Karpas-422 (cell line): Measurements from ENCODE around the gene CADM1. TPM values are rescaled to one million over a fixed set of nuclear protein-coding genes. Genes with fewer than 3 reads are reported as not detected.

Experiments used
- DNase-seq: peaks from one replicate; pipeline ENCODE4 v3.0.0-alpha.2; 2015
- H2AFZ ChIP-seq: fragments of 200-600 bp; sonication (generic); 2 replicates; pipeline ENCODE4 v1.6.1; 2014; ENCODE audit warnings: antibody characterized with exemption, low read length, mixed read lengths
- H3K27ac ChIP-seq: fragments of 200-600 bp; sonication (generic); 2 replicates; pipeline ENCODE4 v1.5.1; 2014; ENCODE audit warnings: mild to moderate bottlenecking, low read length, moderate library complexity
- H3K27me3 ChIP-seq: fragments of 200-600 bp; sonication (generic); 2 replicates; pipeline ENCODE4 v1.6.1; 2014; ENCODE audit warnings: low read length, mixed read lengths
- H3K36me3 ChIP-seq: fragments of 200-600 bp; sonication (generic); 2 replicates; pipeline ENCODE4 v1.6.1; 2014; ENCODE audit warnings: low read length, mixed read lengths; ENCODE audit not compliant: insufficient read depth
- H3K4me1 ChIP-seq: fragments of 200-600 bp; sonication (generic); 2 replicates; pipeline ENCODE4 v1.6.1; 2014; ENCODE audit warnings: mild to moderate bottlenecking, low read length, mixed read lengths
- H3K4me2 ChIP-seq: fragments of 200-600 bp; sonication (generic); 2 replicates; pipeline ENCODE4 v1.6.1; 2014; ENCODE audit warnings: low read length, low read depth, mild to moderate bottlenecking; ENCODE audit not compliant: poor library complexity, severe bottlenecking
- H3K4me3 ChIP-seq: fragments of 200-600 bp; sonication (generic); 2 replicates; pipeline ENCODE4 v1.5.1; 2014; ENCODE audit warnings: mild to moderate bottlenecking, antibody characterized with exemption, low read length, mixed read lengths
- H3K79me2 ChIP-seq: fragments of 200-600 bp; sonication (generic); 2 replicates; pipeline ENCODE4 v1.6.1; 2014; ENCODE audit warnings: mild to moderate bottlenecking, low read length, mixed read lengths
- H3K9ac ChIP-seq: fragments of 200-600 bp; sonication (generic); 2 replicates; pipeline ENCODE4 v1.6.0; 2014; ENCODE audit warnings: low read length
- H3K9me2 ChIP-seq: fragments of 200-600 bp; sonication (generic), shearing (Covaris generic); replicated peaks from 2 replicates; pipeline ENCODE4 v1.6.0; 2014; ENCODE audit warnings: mild to moderate bottlenecking, low read length, moderate library complexity; ENCODE audit not compliant: insufficient read depth
- H3K9me3 ChIP-seq: fragments of 300-700, 200-600 bp; sonication (generic); 2 replicates; pipeline ENCODE4 v1.6.1; 2014; ENCODE audit warnings: low read length, mixed read lengths
- H4K20me1 ChIP-seq: fragments of 200-600 bp; sonication (generic); 2 replicates; pipeline ENCODE4 v1.6.1; 2014; ENCODE audit warnings: mild to moderate bottlenecking, antibody characterized with exemption, low read length, low read depth; ENCODE audit not compliant: insufficient read depth
- total RNA-seq: library from RNA; depleted of rRNA; stranded (reverse); fragments of >200 nt; shearing (Covaris generic); gene quantifications from 2 replicates; pipeline ENCODE4 v1.2.3, GENCODE V29; 2014; ENCODE audit warnings: low replicate concordance

CADM1 gene
- total RNA-seq, 1 experiment from 2014 or later, result not detected

DNA sequence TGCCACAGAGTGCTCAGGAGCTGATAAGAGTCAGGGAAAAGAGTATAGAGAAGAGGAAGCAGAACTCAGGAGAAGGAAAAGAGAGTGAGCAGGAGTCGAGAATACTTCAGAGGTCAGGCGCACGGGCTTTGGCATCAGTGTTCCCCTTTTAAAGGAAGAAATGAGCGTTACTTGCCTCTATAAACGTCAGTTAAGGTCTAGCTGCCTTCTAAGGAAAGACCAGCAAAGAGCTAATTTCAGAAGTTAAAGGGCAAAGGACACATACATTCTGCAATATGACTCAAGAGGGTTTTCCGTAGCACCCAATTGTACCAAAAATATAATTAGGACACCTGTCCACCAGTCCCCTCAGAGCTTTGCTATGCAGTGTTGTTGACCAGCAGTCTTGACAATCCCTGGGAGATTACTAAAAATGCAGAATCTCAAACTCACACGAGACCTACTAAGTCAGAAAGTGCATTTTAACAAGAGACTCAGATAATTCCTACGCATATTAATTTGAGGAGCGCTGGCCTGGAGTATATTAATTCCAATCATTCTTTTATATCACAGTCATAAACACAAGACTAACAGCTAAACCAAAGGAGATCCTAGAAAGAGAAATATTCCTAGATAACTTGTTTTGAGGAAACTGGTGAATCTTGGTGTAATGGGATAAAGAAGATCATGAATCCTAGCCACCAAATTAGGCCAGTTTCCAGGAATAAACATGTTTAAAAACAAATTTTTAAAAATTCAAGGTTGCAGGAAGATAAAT, 249.0 kb downstream of the CADM1 start:
- Histone ChIP-seq H3K9ac (no peak overlapping the region), H3K36me3 (no peaks in the 10 kb centered on the region), H3K9me2 (no peaks in the 10 kb centered on the region), H3K79me2 (no peaks in the 10 kb centered on the region), H3K4me2 (no peak overlapping the region), H3K4me1 (0 out of 2 replicates have a peak, but pooled peaks cover 3% of the 10 kb centered on the region), H3K27me3 (no peaks in the 10 kb centered on the region), H3K9me3 (no peaks in the 10 kb centered on the region), H4K20me1 (no peaks in the 10 kb centered on the region), H2AFZ (no peak overlapping the region), H3K27ac (no peak overlapping the region), H3K4me3 (no peak overlapping the region)
- no peak for DNase-seq

GRCh38 chr11:115251126-115251525, 253.1 kb downstream of the CADM1 start:
- no peaks in the 10 kb centered on the region for H3K79me2 ChIP-seq
- no peak overlapping the region for H3K4me2 ChIP-seq
- no peaks in the 10 kb centered on the region for H3K9me2 ChIP-seq
- no peaks in the 10 kb centered on the region for H3K27me3 ChIP-seq
- no peak overlapping the region for H3K4me3 ChIP-seq
- no peak overlapping the region for H3K9ac ChIP-seq
- H3K4me1 ChIP-seq, result no peaks in the 10 kb centered on the region
- no peak overlapping the region for H2AFZ ChIP-seq
- no peaks in the 10 kb centered on the region for H3K9me3 ChIP-seq
- H3K27ac ChIP-seq, result no peak overlapping the region
- DNase-seq, result no peak
- H3K36me3 ChIP-seq, result no peaks in the 10 kb centered on the region
- H4K20me1 ChIP-seq, result no peaks in the 10 kb centered on the region

DNA sequence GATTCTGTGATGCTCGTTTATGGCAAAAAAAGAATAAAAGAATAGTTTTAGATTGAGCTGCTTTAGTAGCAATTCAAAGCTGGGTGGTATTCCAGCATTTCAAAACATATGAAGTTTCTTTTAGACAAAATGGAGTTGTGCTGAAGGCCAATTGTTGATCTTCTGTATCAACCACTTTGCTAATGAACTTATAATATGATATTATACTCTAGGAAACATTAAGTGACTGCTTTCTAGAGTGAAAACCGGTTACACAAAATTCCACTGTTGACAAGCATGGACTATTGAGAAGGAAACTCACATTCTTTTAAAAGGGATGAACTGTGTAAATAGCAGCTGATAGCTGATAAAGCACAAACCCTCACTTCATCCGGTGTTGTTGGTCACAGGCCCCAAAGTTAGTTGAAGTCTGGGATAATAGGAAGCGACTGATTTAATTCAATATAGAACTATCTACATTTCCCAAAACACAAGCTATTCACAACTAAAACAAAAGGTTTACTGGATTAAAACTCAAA, 255.1 kb downstream of the CADM1 start:
- no peaks in the 10 kb centered on the region for H3K9me2 ChIP-seq
- no peaks in the 10 kb centered on the region for H3K79me2 ChIP-seq
- no peak overlapping the region for H3K27ac ChIP-seq
- H3K36me3 ChIP-seq, result no peaks in the 10 kb centered on the region
- H4K20me1 ChIP-seq, result no peaks in the 10 kb centered on the region
- no peak overlapping the region for H2AFZ ChIP-seq
- H3K27me3 ChIP-seq, result no peaks in the 10 kb centered on the region
- DNase-seq, result no peak
- no peak overlapping the region for H3K4me2 ChIP-seq
- no peaks in the 10 kb centered on the region for H3K9me3 ChIP-seq
- no peaks in the 10 kb centered on the region for H3K4me1 ChIP-seq
- H3K9ac ChIP-seq, result no peak overlapping the region
- no peak overlapping the region for H3K4me3 ChIP-seq

GRCh38 chr11:115247953-115248352, 256.3 kb downstream of the CADM1 start:
- Histone ChIP-seq H3K9me3 (no peaks in the 10 kb centered on the region), H3K4me3 (no peak overlapping the region), H3K36me3 (no peaks in the 10 kb centered on the region), H3K4me2 (no peak overlapping the region), H3K27ac (no peak overlapping the region), H3K9me2 (no peaks in the 10 kb centered on the region), H3K4me1 (no peaks in the 10 kb centered on the region), H2AFZ (no peak overlapping the region), H3K79me2 (no peaks in the 10 kb centered on the region), H3K27me3 (no peaks in the 10 kb centered on the region), H4K20me1 (no peaks in the 10 kb centered on the region), H3K9ac (no peak overlapping the region)
- no peak for DNase-seq

DNA sequence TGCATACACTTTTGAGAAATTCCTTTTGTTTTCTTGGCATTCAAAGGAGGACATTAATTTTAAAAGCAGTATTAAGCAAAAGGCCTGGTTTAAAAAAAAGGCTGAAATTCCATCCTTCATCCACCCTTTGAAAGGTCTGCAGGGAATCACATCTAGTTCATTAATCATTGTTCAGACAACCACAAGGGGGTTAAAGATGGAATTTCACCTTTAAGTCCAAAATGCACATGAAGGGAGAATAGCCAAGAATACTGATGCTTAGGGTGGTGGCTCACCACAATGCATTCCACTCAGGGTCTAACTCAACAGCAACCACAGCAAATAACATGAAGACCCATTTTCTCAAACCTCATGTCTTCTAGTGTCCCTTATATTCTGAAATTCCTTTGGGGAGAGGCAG, 256.9 kb downstream of the CADM1 start:
- Histone ChIP-seq H3K4me1 (no peaks in the 10 kb centered on the region), H3K4me2 (no peak overlapping the region), H3K9ac (no peak overlapping the region), H3K27me3 (no peaks in the 10 kb centered on the region), H3K27ac (no peak overlapping the region), H3K9me3 (no peaks in the 10 kb centered on the region), H3K36me3 (no peaks in the 10 kb centered on the region), H3K9me2 (no peaks in the 10 kb centered on the region), H3K4me3 (no peak overlapping the region), H3K79me2 (no peaks in the 10 kb centered on the region), H2AFZ (no peak overlapping the region), H4K20me1 (no peaks in the 10 kb centered on the region)
- no peak for DNase-seq

- no peaks in the 10 kb centered on the region for H3K9me2 ChIP-seq
Observed at GRCh38 chr11:115244758-115245157, 259.5 kb downstream of the CADM1 start.

DNA sequence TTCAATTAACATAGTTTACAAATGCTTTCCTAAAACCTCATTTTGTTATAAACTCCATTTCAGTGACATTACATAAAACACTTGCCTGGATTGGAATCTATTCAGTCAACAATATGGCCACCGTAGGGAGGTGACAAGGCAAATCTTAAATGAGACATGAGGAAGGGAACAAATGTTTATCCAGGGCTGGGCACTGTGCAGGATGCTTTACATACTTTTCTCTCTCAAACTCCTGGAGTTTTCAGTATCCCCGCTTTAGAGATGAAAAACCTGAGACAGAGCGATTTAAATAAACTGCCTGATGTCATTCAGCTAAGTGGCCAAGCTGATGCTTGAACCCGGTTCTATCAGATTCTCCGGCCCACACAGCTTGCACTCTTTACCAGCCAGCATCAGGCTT, 259.9 kb downstream of the CADM1 start:
- Histone ChIP-seq H3K9me2 (no peaks in the 10 kb centered on the region), H3K9ac (no peak overlapping the region), H3K9me3 (no peaks in the 10 kb centered on the region), H3K4me1 (no peaks in the 10 kb centered on the region), H2AFZ (no peak overlapping the region), H4K20me1 (no peaks in the 10 kb centered on the region), H3K27me3 (no peaks in the 10 kb centered on the region), H3K4me3 (no peak overlapping the region), H3K36me3 (no peaks in the 10 kb centered on the region), H3K79me2 (no peaks in the 10 kb centered on the region), H3K27ac (no peak overlapping the region), H3K4me2 (no peak overlapping the region)
- no peak for DNase-seq

More at GRCh38 chr11:115244758-115245157, 259.5 kb downstream of the CADM1 start:
- Histone ChIP-seq H2AFZ (no peak overlapping the region), H3K9ac (no peak overlapping the region), H4K20me1 (no peaks in the 10 kb centered on the region), H3K79me2 (no peaks in the 10 kb centered on the region), H3K27me3 (no peaks in the 10 kb centered on the region), H3K4me3 (no peak overlapping the region), H3K9me3 (no peaks in the 10 kb centered on the region), H3K4me1 (no peaks in the 10 kb centered on the region), H3K36me3 (no peaks in the 10 kb centered on the region), H3K4me2 (no peak overlapping the region), H3K27ac (no peak overlapping the region)
- DNase-seq, result no peak

DNA sequence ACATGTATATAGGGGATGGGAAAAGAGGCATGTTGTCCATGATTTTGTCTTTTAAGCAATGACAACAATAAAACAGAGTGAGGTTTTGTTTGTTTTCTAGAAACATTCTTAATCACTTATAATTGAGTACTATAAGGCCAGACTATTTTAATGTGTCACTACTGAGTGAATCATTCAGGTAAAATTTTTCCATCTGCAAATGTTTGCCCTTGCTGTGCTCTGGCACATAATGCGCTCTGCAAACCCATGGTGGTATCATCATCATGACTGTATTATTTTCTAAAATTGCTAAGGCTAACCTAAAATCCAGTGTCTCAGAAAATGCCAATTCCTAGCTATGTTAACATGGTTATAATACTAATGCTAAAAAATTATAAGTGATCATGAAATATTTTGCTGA, 261.2 kb downstream of the CADM1 start:
- no peak overlapping the region for H3K4me3 ChIP-seq
- no peaks in the 10 kb centered on the region for H3K9me2 ChIP-seq
- H3K9me3 ChIP-seq, result no peaks in the 10 kb centered on the region
- H3K79me2 ChIP-seq, result no peaks in the 10 kb centered on the region
- H4K20me1 ChIP-seq, result no peaks in the 10 kb centered on the region
- no peak for DNase-seq
- no peak overlapping the region for H2AFZ ChIP-seq
- H3K27ac ChIP-seq, result no peak overlapping the region
- no peaks in the 10 kb centered on the region for H3K36me3 ChIP-seq
- H3K4me2 ChIP-seq, result no peak overlapping the region
- H3K4me1 ChIP-seq, result no peaks in the 10 kb centered on the region
- H3K9ac ChIP-seq, result no peak overlapping the region
- H3K27me3 ChIP-seq, result no peaks in the 10 kb centered on the region
